GM03348 (cell line): ENCODE measurements around the gene PALM3.

Source experiments
- DNase-seq: peaks from one replicate; pipeline ENCODE4 v3.0.0; 2012; ENCODE audit warnings: low spot score

The PALM3 gene

GRCh38 chr19:14089412-14089661 is 27.5 kb upstream of the PALM3 start:
- DNase-seq: no peak

GRCh38 chr19:14088634-14089411 is 26.9 kb upstream of the PALM3 start:
- DNase-seq: no peak

- no peak for DNase-seq
These were observed 24.2 kb upstream of the PALM3 start for GRCh38 chr19:14086098-14086497.

- no peak for DNase-seq
These were observed 23.6 kb upstream of the PALM3 start, which contains the start of gene C19orf67 for GRCh38 chr19:14085309-14085995. Gene C19orf67, minus strand, starts transcription at chr19:14085783. Its CDS starts 156 bp downstream, at chr19:14085627.

GRCh38 chr19:14082675-14082960 is 20.7 kb upstream of the PALM3 start:
- no peak for DNase-seq

GRCh38 chr19:14081797-14082674 is 20.2 kb upstream of the PALM3 start:
- DNase-seq: peak; percentile 47

- peak; percentile 96 for DNase-seq
These were observed 19.3 kb upstream of the PALM3 start for GRCh38 chr19:14080887-14081796.

- no peak for DNase-seq
These were observed 16.5 kb upstream of the PALM3 start for GRCh38 chr19:14078411-14078810.

- DNase-seq: no peak
These were observed 12.3 kb upstream of the PALM3 start for GRCh38 chr19:14073925-14074838.

GRCh38 chr19:14073261-14073924 is 11.5 kb upstream of the PALM3 start:
- peak; percentile 81 for DNase-seq

GRCh38 chr19:14072535-14073260 is 10.8 kb upstream of the PALM3 start, which contains the start of gene MISP3:
Gene MISP3, plus strand, starts transcription at chr19:14072786. Its CDS starts 524 bp downstream, at chr19:14073310.
- DNase-seq: no peak

- no peak for DNase-seq
These were observed 8.6 kb upstream of the PALM3 start for GRCh38 chr19:14070268-14071050.

- no peak for DNase-seq
These were observed 4.3 kb upstream of the PALM3 start for GRCh38 chr19:14066134-14066533.

GRCh38 chr19:14063105-14063504 is 1.2 kb upstream of the PALM3 start:
- no peak for DNase-seq

GRCh38 chr19:14062558-14062855 is 631 bp upstream of the PALM3 start:
- no peak for DNase-seq

- no peak for DNase-seq
These were observed 661 bp downstream of the PALM3 start for GRCh38 chr19:14061081-14061749.

- DNase-seq: no peak
These were observed 2.2 kb downstream of the PALM3 start for GRCh38 chr19:14059652-14060155.

- no peak for DNase-seq
These were observed 2.8 kb downstream of the PALM3 start for GRCh38 chr19:14059093-14059480.
